Measurements from ENCODE around the gene AFF1. TPM values are rescaled to one million over a fixed set of nuclear protein-coding genes. Genes with fewer than 3 reads are reported as not detected.

AFF1 gene
- total and polyA plus RNA-seq, 2 of the 4 experiments (the other 2 are of a cell fraction), result 7.0 to 9.6 TPM

DNA sequence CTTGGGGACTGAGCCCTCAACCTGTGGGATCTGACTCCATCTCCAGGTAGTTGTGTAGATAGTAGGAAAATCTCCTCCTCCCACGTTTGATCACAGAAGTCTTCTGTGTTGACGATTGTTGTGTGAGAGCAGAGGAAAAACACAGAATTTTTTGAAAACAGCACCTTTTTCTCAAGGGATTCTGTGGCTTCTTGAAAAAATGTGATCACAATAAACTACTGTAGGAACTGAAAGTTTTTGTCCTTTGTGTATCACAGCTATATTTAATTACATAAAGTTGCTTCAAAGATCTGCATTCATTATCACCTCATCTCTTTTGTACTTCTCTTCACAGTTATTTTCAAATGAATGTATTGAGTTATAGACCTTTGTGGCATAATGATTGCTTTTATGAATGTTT lies 85.1 kb downstream of the AFF1 start:
- no peak for DNase-seq

More for the DNA sequence above, 85.1 kb downstream of the AFF1 start:
- H2BK120ac ChIP-seq (ENCODE audit: low read depth, low read length), result no peak overlapping the region
- ChIA-PET POLR2A (ENCODE audit: unreplicated experiment) (no interaction called here), CTCF (no interaction called here)
- no peak overlapping the region for H3K23ac ChIP-seq (ENCODE audit: low read depth, low read length)
- intact Hi-C loops (cut with micrococcal nuclease) (no loop called here), in situ Hi-C loops (cut with MboI; ENCODE audit: low sequenced_read_pairs) (no loop called here), dilution Hi-C loops (cut with HindIII; ENCODE audit: low sequenced_read_pairs, unreplicated experiment) (no loop called here)
- no peak overlapping the region for H2BK5ac ChIP-seq (ENCODE audit: low read depth, low read length, poor library complexity, severe bottlenecking)
- no peak overlapping the region for H3K56ac ChIP-seq (ENCODE audit: extremely low read depth, insufficient read depth, low read length)
- WGBS, 2 experiments (ENCODE audit: extremely low coverage in 2 of 2, insufficient read length in 1 of 2), result no CpG with 5 or more reads among the region's 2 CpGs
- no peaks in the 10 kb centered on the region for H3K36me3 ChIP-seq (ENCODE audit: control insufficient read depth, insufficient read depth, low read length)
- H2AFZ ChIP-seq (replicated peaks; ENCODE audit: low read length, poor library complexity), result no peak overlapping the region
- H2BK15ac ChIP-seq (ENCODE audit: low read depth, low read length), result no peak overlapping the region
- peaks cover 2% of the 10 kb centered on the region; the same call in 1 of the 2 replicates for H4K20me1 ChIP-seq (ENCODE audit: insufficient read depth, low read length)
- no peak overlapping the region for H2AK9ac ChIP-seq (replicated peaks; ENCODE audit: low read depth, low read length, poor library complexity)
- no peak overlapping the region for H3K4me2 ChIP-seq (ENCODE audit: low read depth, low read length)
- peaks cover 8% of the 10 kb centered on the region for H3K4me1 ChIP-seq (ENCODE audit: control insufficient read depth, insufficient read depth, low read length)
- no peaks in the 10 kb centered on the region for H3K9me3 ChIP-seq (ENCODE audit: control insufficient read depth, insufficient read depth, low read length)
- no peak overlapping the region for H3K4me3 ChIP-seq (ENCODE audit: insufficient read depth, low read depth, low read length)
- H2AK5ac ChIP-seq (ENCODE audit: low read depth, low read length), result no peak overlapping the region
- no peak overlapping the region for H3K9ac ChIP-seq (ENCODE audit: low read depth, low read length)
- no peak for ATAC-seq (ENCODE audit: low read depth)
- H4K8ac ChIP-seq (ENCODE audit: low read depth in 2 of 2, low read length in 2 of 2), result no peak overlapping the region
- peaks cover 18 to 54% of the 10 kb centered on the region in 2 experiments for H3K79me1 ChIP-seq (ENCODE audit: low read depth in 1 of 2, low read length in 2 of 2)
- H2BK20ac ChIP-seq (ENCODE audit: low read depth, low read length), result no peak overlapping the region
- TF ChIP-seq CEBPB (IDR thresholded peaks at IDR 0.05; ENCODE audit: low read depth, low read length), result no peak
- TF ChIP-seq POLR2A (IDR thresholded peaks at IDR 0.05; ENCODE audit: low read depth, low read length), result no peak
- TF ChIP-seq RFX5 (IDR thresholded peaks at IDR 0.05; ENCODE audit: low read depth, low read length), result no peak
- TF ChIP-seq, protein P1, sequence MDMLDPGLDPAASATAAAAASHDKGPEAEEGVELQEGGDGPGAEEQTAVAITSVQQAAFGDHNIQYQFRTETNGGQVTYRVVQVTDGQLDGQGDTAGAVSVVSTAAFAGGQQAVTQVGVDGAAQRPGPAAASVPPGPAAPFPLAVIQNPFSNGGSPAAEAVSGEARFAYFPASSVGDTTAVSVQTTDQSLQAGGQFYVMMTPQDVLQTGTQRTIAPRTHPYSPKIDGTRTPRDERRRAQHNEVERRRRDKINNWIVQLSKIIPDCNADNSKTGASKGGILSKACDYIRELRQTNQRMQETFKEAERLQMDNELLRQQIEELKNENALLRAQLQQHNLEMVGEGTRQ (IDR thresholded peaks at IDR 0.05; ENCODE audit: low read depth, low read length), result no peak
- TF ChIP-seq SMC3 (IDR thresholded peaks at IDR 0.05; ENCODE audit: low read depth, low read length), result no peak
- TF ChIP-seq, protein P2, sequence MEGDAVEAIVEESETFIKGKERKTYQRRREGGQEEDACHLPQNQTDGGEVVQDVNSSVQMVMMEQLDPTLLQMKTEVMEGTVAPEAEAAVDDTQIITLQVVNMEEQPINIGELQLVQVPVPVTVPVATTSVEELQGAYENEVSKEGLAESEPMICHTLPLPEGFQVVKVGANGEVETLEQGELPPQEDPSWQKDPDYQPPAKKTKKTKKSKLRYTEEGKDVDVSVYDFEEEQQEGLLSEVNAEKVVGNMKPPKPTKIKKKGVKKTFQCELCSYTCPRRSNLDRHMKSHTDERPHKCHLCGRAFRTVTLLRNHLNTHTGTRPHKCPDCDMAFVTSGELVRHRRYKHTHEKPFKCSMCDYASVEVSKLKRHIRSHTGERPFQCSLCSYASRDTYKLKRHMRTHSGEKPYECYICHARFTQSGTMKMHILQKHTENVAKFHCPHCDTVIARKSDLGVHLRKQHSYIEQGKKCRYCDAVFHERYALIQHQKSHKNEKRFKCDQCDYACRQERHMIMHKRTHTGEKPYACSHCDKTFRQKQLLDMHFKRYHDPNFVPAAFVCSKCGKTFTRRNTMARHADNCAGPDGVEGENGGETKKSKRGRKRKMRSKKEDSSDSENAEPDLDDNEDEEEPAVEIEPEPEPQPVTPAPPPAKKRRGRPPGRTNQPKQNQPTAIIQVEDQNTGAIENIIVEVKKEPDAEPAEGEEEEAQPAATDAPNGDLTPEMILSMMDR (conservative IDR thresholded peaks at IDR 0.05; ENCODE audit: low read depth, low read length), result no peak
- TF ChIP-seq MAFK (IDR thresholded peaks at IDR 0.05; ENCODE audit: low read depth, low read length), result no peak
- no peak for TF ChIP-seq CHD1 (IDR thresholded peaks at IDR 0.05; ENCODE audit: low read depth, low read length)
- no peak for TF ChIP-seq BHLHE40 (IDR thresholded peaks at IDR 0.05; ENCODE audit: low read depth, low read length)
- no peak for TF ChIP-seq MXI1 (IDR thresholded peaks at IDR 0.05; ENCODE audit: borderline replicate concordance, low read depth, low read length)
- TF ChIP-seq FOS (IDR thresholded peaks at IDR 0.05; ENCODE audit: low read depth, low read length), result no peak
- TF ChIP-seq NFE2L2 (IDR thresholded peaks at IDR 0.05; ENCODE audit: low read depth, low read length), result no peak
- TF ChIP-seq, protein P3, sequence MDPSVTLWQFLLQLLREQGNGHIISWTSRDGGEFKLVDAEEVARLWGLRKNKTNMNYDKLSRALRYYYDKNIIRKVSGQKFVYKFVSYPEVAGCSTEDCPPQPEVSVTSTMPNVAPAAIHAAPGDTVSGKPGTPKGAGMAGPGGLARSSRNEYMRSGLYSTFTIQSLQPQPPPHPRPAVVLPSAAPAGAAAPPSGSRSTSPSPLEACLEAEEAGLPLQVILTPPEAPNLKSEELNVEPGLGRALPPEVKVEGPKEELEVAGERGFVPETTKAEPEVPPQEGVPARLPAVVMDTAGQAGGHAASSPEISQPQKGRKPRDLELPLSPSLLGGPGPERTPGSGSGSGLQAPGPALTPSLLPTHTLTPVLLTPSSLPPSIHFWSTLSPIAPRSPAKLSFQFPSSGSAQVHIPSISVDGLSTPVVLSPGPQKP (IDR thresholded peaks at IDR 0.05; ENCODE audit: borderline replicate concordance, low read depth, low read length), result no peak
- no peak for TF ChIP-seq RAD21 (IDR thresholded peaks at IDR 0.05; ENCODE audit: low read length)
- TF ChIP-seq RCOR1 (IDR thresholded peaks at IDR 0.05; ENCODE audit: insufficient replicate concordance, low read length), result no peak
- TF ChIP-seq MAZ (IDR thresholded peaks at IDR 0.05; ENCODE audit: borderline replicate concordance, low read depth, low read length), result no peak
- H3K14ac ChIP-seq (replicated peaks; ENCODE audit: low read depth, low read length), result no peak overlapping the region
- no peak overlapping the region for H3K27ac ChIP-seq (ENCODE audit: insufficient read depth, low read length)
- H4K91ac ChIP-seq (ENCODE audit: insufficient read depth, low read depth, low read length), result no peak overlapping the region
- H3K27me3 ChIP-seq (ENCODE audit: control insufficient read depth, insufficient read depth, low read length), result no peaks in the 10 kb centered on the region
- H3K4ac ChIP-seq (ENCODE audit: low read depth, low read length), result no peak overlapping the region
- BruUV-seq (replicated peaks), result no TSS peak
- no peak overlapping the region for H3K18ac ChIP-seq (ENCODE audit: low read depth, low read length)
- H4K5ac ChIP-seq (ENCODE audit: low read depth, low read length), result no peak overlapping the region
- peaks cover 5% of the 10 kb centered on the region for H3K9me1 ChIP-seq (ENCODE audit: insufficient read depth, low read length)

Data from IMR-90 (cell line).